Fibroblast of mammary gland (primary cell): ENCODE results near the gene PTCD3.

Source experiments
- DNase-seq: peaks from one replicate; pipeline ENCODE4 v3.0.0-alpha.2; 2010; ENCODE audit warnings: low read depth
- H3K4me3 ChIP-seq: 2 replicates; pipeline ENCODE4 v1.5.1; 2011; ENCODE audit warnings: low read depth, mild to moderate bottlenecking, low read length, moderate library complexity; ENCODE audit not compliant: control insufficient read depth
- TF ChIP-seq, protein P1 (sequence below): conservative IDR thresholded peaks from 2 replicates; pipeline ENCODE4 v1.5.1; 2011; ENCODE audit warnings: low read depth, low read length, inconsistent platforms; ENCODE audit not compliant: control insufficient read depth, insufficient read depth

PTCD3 gene

DNA sequence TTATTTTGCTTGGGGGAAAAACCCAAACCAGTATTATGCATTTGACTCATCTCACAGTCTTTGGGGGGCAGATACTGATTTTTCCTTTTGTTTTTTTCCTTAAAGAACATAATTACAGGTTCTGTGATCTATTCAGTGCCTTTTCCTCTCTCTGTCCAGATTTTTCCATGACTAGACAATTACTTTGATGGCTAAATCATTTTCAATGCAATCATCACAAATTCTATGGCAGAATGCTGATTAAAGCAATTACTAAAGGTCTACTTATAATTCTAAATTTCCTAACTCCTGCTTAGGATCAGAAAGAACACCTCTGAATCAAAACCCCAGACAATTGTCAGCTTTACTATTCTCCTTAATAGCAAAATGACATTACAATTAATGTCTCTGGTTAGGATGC is 39.1 kb upstream of the PTCD3 start:
- DNase-seq, result no peak
- TF ChIP-seq, protein P1, sequence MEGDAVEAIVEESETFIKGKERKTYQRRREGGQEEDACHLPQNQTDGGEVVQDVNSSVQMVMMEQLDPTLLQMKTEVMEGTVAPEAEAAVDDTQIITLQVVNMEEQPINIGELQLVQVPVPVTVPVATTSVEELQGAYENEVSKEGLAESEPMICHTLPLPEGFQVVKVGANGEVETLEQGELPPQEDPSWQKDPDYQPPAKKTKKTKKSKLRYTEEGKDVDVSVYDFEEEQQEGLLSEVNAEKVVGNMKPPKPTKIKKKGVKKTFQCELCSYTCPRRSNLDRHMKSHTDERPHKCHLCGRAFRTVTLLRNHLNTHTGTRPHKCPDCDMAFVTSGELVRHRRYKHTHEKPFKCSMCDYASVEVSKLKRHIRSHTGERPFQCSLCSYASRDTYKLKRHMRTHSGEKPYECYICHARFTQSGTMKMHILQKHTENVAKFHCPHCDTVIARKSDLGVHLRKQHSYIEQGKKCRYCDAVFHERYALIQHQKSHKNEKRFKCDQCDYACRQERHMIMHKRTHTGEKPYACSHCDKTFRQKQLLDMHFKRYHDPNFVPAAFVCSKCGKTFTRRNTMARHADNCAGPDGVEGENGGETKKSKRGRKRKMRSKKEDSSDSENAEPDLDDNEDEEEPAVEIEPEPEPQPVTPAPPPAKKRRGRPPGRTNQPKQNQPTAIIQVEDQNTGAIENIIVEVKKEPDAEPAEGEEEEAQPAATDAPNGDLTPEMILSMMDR, result no peak
- H3K4me3 ChIP-seq, result no peak overlapping the region

DNA sequence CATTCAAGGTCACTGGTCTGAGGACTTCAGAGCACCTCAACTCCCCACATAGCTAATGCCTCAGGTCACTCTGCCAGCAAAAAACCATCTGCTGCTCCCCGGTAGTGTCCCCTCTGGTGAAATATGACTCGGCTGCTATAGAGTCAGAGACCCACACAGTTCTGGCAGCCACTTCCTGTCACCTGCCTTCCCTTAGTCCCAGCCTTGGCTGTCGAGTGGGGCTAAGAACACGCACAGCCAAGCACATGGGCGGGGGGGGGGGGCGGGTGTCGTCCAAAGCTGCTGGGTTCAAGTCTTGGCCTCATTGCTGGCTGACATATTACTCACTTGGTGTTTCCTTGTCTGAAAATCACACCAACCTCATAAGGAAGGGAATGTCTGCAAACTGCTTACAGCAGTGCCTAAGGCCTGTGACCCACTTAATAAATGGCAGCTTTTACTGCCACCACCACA is 37.9 kb upstream of the PTCD3 start:
- H3K4me3 ChIP-seq, result no peak overlapping the region
- TF ChIP-seq, protein P1, result no peak
- DNase-seq, result peak; percentile 51

DNA sequence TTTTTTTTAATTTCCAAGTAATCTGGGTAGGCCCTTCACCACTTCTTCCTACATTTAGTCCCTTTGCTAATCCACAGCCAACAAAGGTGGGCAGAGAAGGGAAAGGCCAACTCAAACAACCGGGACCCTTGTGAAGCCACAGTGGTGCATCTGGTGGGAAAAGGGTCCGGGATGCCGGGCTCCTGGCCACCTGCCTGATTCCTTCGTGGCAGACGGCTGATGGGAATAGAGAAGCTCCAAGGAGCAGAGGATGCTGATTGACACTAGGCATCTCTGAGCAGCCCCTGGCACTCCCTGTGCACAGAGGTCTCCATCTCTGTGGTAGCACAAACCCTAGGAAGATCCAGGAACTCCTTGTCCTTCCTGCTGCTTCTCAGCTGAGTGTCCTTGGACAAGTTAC is 37.4 kb upstream of the PTCD3 start:
- TF ChIP-seq, protein P1, result no peak
- no peak for DNase-seq

DNA sequence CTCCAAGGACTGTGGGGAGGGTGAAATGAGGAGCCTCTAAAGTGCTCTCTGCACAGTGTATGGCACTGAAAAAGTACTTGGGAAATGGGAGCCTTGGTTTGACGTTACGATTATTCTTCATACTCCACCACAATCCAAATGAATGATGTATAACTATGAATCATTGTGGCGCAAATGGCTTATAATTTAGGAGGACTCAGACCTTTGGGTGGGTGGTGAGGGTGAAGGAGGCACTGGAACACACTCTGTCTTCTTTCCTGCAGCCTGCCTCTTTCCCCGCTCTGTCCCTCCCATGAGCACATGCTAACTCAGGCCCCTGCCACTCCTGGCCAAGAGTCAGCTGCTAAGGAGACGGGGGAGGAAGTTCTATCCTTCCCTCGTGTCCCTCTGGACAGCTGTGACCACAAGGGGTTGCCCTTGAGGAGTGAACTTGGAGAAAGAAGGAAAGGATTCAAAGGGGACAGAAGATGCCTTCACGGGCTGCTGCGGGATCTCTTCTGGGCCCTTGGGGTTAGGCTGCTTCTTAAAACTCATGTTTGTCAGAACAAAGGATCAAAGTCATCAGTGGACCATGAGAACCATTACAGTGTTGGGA is 36.8 kb upstream of the PTCD3 start:
- H3K4me3 ChIP-seq, result no peak overlapping the region
- TF ChIP-seq, protein P1, result no peak
- peak; percentile 58 for DNase-seq

More for the DNA sequence above, 37.4 kb upstream of the PTCD3 start:
- no peak overlapping the region for H3K4me3 ChIP-seq

DNA sequence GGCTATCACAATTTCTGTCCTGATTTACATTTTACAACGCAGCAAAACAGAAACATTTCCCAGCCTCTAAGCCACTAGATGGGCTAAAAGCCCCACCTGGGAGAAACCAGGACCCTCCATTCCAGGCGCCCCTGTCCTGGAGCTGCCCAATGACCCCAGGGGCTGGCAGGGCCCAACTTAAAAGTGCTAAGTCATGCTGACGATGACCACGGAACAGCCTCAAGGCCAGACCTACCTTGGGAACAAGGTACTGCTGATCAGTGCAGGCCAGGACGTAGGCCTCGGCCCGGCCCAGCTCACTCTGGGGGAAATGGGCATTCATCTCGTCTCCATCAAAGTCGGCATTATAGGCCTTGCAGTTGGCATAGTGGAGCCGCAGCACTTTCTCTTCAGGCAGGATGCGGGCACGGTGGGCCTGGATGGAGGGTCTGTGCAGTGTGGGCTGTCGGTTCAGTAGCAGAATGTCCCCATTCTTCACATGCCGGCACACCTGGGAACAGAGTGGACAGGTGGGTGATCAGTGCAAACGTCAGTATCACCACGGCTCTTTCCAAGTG is 36.2 kb upstream of the PTCD3 start:
- no peak overlapping the region for H3K4me3 ChIP-seq
- no peak for DNase-seq
- TF ChIP-seq, protein P1, result no peak

DNA sequence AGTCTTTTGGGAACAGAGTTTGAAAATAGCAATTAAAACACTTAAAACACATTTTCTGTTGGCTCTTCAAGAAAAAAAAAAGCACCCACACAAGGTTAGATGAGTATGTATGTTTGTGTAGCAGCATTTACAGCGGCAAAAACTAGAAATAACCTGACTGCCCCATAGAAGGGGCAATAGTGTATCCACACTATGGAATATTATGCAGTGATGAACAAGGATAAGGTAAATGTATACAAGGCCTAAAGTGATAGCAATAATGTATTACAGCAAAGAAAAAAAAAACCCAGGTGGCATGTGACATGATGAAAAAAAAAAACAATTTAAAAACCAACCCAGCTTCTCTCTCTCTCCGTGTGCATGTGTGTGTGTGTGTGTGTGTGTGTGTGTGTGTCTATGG is 35.2 kb upstream of the PTCD3 start:
- DNase-seq, result no peak

More for the DNA sequence above, 35.2 kb upstream of the PTCD3 start:
- no peak overlapping the region for H3K4me3 ChIP-seq
- TF ChIP-seq, protein P1, result no peak
